ENCODE measurements around the gene DDX19B. TPM values are rescaled to one million over a fixed set of nuclear protein-coding genes. Genes with fewer than 3 reads are reported as not detected.

DDX19B gene
- polyA plus RNA-seq, 2 of the 4 experiments (the other 2 are of a cell fraction) = 26.9 to 50.6 TPM

DNA sequence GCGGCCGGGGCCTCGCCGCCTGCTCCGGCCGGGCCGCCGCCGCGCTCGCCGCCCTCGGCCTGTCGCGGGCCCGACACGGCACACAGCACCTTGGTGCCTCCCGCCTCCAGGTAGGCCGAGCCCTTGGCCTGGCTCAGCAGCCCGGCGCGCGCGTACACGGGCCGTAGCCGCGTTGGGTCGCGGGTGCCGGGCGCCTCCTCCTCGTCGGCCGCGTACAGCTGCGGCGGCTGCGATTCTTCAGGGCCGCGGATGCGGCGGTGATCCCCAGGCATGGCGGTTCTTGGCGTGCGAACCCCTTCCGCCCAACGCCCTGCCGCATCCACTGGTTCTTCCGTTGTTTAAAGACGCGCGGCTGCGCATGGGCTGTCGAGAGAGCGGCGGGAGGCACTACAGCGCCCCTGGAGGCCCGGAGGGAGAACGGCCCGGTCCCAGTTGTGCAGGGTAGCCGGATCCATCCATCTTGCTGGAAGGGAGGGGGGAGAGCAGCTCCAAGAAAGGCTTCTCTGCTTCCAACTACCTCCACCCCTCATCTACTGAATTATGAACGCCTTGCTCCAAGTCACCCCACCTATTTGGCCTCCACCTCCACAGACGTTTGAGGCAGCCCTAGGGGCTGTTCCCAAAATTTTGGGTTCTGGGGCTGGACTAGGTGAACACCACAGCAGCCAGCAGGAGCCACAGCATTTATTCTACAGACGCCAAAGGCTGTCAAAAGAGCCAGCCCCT is 47.2 kb upstream of the DDX19B start, which contains the start of gene EXOSC6 (continued):
- TF ChIP-seq EHMT2 (IDR thresholded peaks at IDR 0.05; ENCODE audit: low read depth) (no peak), NFE2L2 (conservative IDR thresholded peaks at IDR 0.05; ENCODE audit: low read length) (no peak), POLR2AphosphoS2 (conservative IDR thresholded peaks at IDR 0.05; ENCODE audit: low read length) (peak; percentile 86; the same call in 1 of the 2 replicates), KDM5A (IDR thresholded peaks at IDR 0.05) (peak; percentile 41; the same call in 1 of the 2 replicates), RFX5 (IDR thresholded peaks at IDR 0.05) (no peak), ZSCAN20 (CRISPR knock-in tag; IDR thresholded peaks at IDR 0.05) (no peak), MAZ (IDR thresholded peaks at IDR 0.05; ENCODE audit: borderline replicate concordance, low read depth, low read length) (0 out of 2 replicates have a peak, but pooled peaks have one; percentile 14), PHF8 (IDR thresholded peaks at IDR 0.05; ENCODE audit: borderline replicate concordance, low read depth) (peak; percentile 78; the same call in 1 of the 2 replicates), MAFK (IDR thresholded peaks at IDR 0.05; ENCODE audit: partially characterized antibody) (no peak), CEBPB (IDR thresholded peaks at IDR 0.05) (no peak), TP53 (CRISPR knock-in tag; IDR thresholded peaks at IDR 0.05) (no peak), FOSB (CRISPR knock-in tag; IDR thresholded peaks at IDR 0.05) (peak; percentile 40; the same call in 1 of the 2 replicates), JUNB (IDR thresholded peaks at IDR 0.05) (no peak), CBX8 (IDR thresholded peaks at IDR 0.05) (no peak), RAD21 (conservative IDR thresholded peaks at IDR 0.05 in 1 of 2, IDR thresholded peaks at IDR 0.05 in 1 of 2) (no peak), CHD2 (IDR thresholded peaks at IDR 0.05; ENCODE audit: low read length, partially characterized antibody) (no peak), CBX2 (IDR thresholded peaks at IDR 0.05; ENCODE audit: borderline replicate concordance, low read depth) (no peak), RNF2 (IDR thresholded peaks at IDR 0.05; ENCODE audit: borderline replicate concordance, low read depth) (no peak), EHF (CRISPR knock-in tag; IDR thresholded peaks at IDR 0.05) (no peak), SMC3 (IDR thresholded peaks at IDR 0.05) (no peak), HDAC2 (IDR thresholded peaks at IDR 0.05) (no peak; the same call in 1 of the 2 replicates), HOXA7 (CRISPR knock-in tag; IDR thresholded peaks at IDR 0.05) (peak; percentile 75; the same call in 1 of the 2 replicates), TFCP2L1 (CRISPR knock-in tag; IDR thresholded peaks at IDR 0.05) (0 out of 2 replicates have a peak, but pooled peaks have one; percentile 52), EP300 (IDR thresholded peaks at IDR 0.05) (peak in 1 of 2 experiments; percentile 13; a peak in 1 of 5 replicates), POLR2A (IDR thresholded peaks at IDR 0.05; ENCODE audit: low read length) (peak; percentile 84)
- TF ChIP-seq, protein P1, sequence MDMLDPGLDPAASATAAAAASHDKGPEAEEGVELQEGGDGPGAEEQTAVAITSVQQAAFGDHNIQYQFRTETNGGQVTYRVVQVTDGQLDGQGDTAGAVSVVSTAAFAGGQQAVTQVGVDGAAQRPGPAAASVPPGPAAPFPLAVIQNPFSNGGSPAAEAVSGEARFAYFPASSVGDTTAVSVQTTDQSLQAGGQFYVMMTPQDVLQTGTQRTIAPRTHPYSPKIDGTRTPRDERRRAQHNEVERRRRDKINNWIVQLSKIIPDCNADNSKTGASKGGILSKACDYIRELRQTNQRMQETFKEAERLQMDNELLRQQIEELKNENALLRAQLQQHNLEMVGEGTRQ (IDR thresholded peaks at IDR 0.05) = no peak
- TF ChIP-seq, protein P2, sequence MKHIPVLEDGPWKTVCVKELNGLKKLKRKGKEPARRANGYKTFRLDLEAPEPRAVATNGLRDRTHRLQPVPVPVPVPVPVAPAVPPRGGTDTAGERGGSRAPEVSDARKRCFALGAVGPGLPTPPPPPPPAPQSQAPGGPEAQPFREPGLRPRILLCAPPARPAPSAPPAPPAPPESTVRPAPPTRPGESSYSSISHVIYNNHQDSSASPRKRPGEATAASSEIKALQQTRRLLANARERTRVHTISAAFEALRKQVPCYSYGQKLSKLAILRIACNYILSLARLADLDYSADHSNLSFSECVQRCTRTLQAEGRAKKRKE (CRISPR knock-in tag; IDR thresholded peaks at IDR 0.05; ENCODE audit: low read depth) = no peak
- TF ChIP-seq, protein P3, sequence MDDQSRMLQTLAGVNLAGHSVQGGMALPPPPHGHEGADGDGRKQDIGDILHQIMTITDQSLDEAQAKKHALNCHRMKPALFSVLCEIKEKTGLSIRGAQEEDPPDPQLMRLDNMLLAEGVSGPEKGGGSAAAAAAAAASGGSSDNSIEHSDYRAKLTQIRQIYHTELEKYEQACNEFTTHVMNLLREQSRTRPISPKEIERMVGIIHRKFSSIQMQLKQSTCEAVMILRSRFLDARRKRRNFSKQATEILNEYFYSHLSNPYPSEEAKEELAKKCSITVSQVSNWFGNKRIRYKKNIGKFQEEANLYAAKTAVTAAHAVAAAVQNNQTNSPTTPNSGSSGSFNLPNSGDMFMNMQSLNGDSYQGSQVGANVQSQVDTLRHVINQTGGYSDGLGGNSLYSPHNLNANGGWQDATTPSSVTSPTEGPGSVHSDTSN (IDR thresholded peaks at IDR 0.05) = peak; percentile 81
- TF ChIP-seq, protein P4, sequence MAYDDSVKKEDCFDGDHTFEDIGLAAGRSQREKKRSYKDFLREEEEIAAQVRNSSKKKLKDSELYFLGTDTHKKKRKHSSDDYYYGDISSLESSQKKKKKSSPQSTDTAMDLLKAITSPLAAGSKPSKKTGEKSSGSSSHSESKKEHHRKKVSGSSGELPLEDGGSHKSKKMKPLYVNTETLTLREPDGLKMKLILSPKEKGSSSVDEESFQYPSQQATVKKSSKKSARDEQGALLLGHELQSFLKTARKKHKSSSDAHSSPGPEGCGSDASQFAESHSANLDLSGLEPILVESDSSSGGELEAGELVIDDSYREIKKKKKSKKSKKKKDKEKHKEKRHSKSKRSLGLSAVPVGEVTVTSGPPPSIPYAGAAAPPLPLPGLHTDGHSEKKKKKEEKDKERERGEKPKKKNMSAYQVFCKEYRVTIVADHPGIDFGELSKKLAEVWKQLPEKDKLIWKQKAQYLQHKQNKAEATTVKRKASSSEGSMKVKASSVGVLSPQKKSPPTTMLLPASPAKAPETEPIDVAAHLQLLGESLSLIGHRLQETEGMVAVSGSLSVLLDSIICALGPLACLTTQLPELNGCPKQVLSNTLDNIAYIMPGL (CRISPR knock-in tag; IDR thresholded peaks at IDR 0.05; ENCODE audit: borderline replicate concordance) = peak; percentile 83; the same call in 1 of the 2 replicates
- TF ChIP-seq, protein P5, sequence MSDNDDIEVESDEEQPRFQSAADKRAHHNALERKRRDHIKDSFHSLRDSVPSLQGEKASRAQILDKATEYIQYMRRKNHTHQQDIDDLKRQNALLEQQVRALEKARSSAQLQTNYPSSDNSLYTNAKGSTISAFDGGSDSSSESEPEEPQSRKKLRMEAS (IDR thresholded peaks at IDR 0.05) = peak; percentile 92
- TF ChIP-seq, protein P6, sequence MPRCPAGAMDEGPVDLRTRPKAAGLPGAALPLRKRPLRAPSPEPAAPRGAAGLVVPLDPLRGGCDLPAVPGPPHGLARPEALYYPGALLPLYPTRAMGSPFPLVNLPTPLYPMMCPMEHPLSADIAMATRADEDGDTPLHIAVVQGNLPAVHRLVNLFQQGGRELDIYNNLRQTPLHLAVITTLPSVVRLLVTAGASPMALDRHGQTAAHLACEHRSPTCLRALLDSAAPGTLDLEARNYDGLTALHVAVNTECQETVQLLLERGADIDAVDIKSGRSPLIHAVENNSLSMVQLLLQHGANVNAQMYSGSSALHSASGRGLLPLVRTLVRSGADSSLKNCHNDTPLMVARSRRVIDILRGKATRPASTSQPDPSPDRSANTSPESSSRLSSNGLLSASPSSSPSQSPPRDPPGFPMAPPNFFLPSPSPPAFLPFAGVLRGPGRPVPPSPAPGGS (IDR thresholded peaks at IDR 0.05) = peak; percentile 67; the same call in 1 of the 3 replicates
- TF ChIP-seq, protein P7, sequence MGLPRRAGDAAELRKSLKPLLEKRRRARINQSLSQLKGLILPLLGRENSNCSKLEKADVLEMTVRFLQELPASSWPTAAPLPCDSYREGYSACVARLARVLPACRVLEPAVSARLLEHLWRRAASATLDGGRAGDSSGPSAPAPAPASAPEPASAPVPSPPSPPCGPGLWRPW (IDR thresholded peaks at IDR 0.05) = no peak

Data from A549 (cell line).